ENCODE measurements around the gene TRIAP1.
A peak's percentile ranks its signal among the peaks of the same experiment; 100 is the strongest.

Gene TRIAP1

GRCh38 chr12:120479458-120479857, 33.3 kb upstream of the TRIAP1 start:
- H3K27ac ChIP-seq = no peak overlapping the region
- TF ChIP-seq CTCF (IDR thresholded peaks at IDR 0.05; ENCODE audit: low read depth, low read length) = no peak
- H3K9me3 ChIP-seq (ENCODE audit: severe bottlenecking) = no peaks in the 10 kb centered on the region
- no peaks in the 10 kb centered on the region for H3K27me3 ChIP-seq (ENCODE audit: insufficient read depth, low read depth, severe bottlenecking)
- DNase-seq = no peak
- no peaks in the 10 kb centered on the region; the same call in 1 of the 2 replicates for H3K36me3 ChIP-seq
- H3K4me3 ChIP-seq (ENCODE audit: low read depth, low read length) = no peak overlapping the region

GRCh38 chr12:120475643-120476042, 29.5 kb upstream of the TRIAP1 start:
- H3K36me3 ChIP-seq = no peaks in the 10 kb centered on the region
- H3K27ac ChIP-seq = no peak overlapping the region
- DNase-seq = no peak
- no peak for TF ChIP-seq CTCF (IDR thresholded peaks at IDR 0.05; ENCODE audit: low read depth, low read length)
- H3K27me3 ChIP-seq (ENCODE audit: insufficient read depth, low read depth, severe bottlenecking) = no peaks in the 10 kb centered on the region
- no peaks in the 10 kb centered on the region for H3K9me3 ChIP-seq (ENCODE audit: severe bottlenecking)
- no peak overlapping the region for H3K4me3 ChIP-seq (ENCODE audit: low read depth, low read length)

GRCh38 chr12:120474616-120474960, 28.4 kb upstream of the TRIAP1 start:
- no peaks in the 10 kb centered on the region for H3K9me3 ChIP-seq (ENCODE audit: severe bottlenecking)
- DNase-seq = no peak
- no peaks in the 10 kb centered on the region for H3K27me3 ChIP-seq (ENCODE audit: insufficient read depth, low read depth, severe bottlenecking)
- no peak overlapping the region for H3K27ac ChIP-seq
- TF ChIP-seq CTCF (IDR thresholded peaks at IDR 0.05; ENCODE audit: low read depth, low read length) = no peak
- no peaks in the 10 kb centered on the region for H3K36me3 ChIP-seq
- no peak overlapping the region for H3K4me3 ChIP-seq (ENCODE audit: low read depth, low read length)

GRCh38 chr12:120473807-120474615, 27.8 kb upstream of the TRIAP1 start:
- H3K9me3 ChIP-seq (ENCODE audit: severe bottlenecking) = no peaks in the 10 kb centered on the region
- no peaks in the 10 kb centered on the region for H3K36me3 ChIP-seq
- no peak overlapping the region for H3K4me3 ChIP-seq (ENCODE audit: low read depth, low read length)
- H3K27me3 ChIP-seq (ENCODE audit: insufficient read depth, low read depth, severe bottlenecking) = no peaks in the 10 kb centered on the region
- peak; percentile 22 for DNase-seq
- TF ChIP-seq CTCF (IDR thresholded peaks at IDR 0.05; ENCODE audit: low read depth, low read length) = no peak
- H3K27ac ChIP-seq = no peak overlapping the region

GRCh38 chr12:120472521-120472920, 26.3 kb upstream of the TRIAP1 start:
- Histone ChIP-seq H3K27me3 (ENCODE audit: insufficient read depth, low read depth, severe bottlenecking) (no peaks in the 10 kb centered on the region), H3K9me3 (ENCODE audit: severe bottlenecking) (no peaks in the 10 kb centered on the region), H3K27ac (no peak overlapping the region), H3K4me3 (ENCODE audit: low read depth, low read length) (no peak overlapping the region), H3K36me3 (peaks cover 6% of the 10 kb centered on the region)
- no peak for DNase-seq
- no peak for TF ChIP-seq CTCF (IDR thresholded peaks at IDR 0.05; ENCODE audit: low read depth, low read length)

All from WERI-Rb-1 (cell line).